GM18499 (cell line): ENCODE data around the gene SLC15A3.

Experiments used
- ATAC-seq: cut with Tn5 transposase; IDR thresholded peaks from one replicate; pipeline ENCODE4 v1.9.1; 2021; ENCODE audit warnings: moderate number of reproducible peaks; ENCODE audit not compliant: insufficient read depth, unreplicated experiment

SLC15A3 gene

DNA sequence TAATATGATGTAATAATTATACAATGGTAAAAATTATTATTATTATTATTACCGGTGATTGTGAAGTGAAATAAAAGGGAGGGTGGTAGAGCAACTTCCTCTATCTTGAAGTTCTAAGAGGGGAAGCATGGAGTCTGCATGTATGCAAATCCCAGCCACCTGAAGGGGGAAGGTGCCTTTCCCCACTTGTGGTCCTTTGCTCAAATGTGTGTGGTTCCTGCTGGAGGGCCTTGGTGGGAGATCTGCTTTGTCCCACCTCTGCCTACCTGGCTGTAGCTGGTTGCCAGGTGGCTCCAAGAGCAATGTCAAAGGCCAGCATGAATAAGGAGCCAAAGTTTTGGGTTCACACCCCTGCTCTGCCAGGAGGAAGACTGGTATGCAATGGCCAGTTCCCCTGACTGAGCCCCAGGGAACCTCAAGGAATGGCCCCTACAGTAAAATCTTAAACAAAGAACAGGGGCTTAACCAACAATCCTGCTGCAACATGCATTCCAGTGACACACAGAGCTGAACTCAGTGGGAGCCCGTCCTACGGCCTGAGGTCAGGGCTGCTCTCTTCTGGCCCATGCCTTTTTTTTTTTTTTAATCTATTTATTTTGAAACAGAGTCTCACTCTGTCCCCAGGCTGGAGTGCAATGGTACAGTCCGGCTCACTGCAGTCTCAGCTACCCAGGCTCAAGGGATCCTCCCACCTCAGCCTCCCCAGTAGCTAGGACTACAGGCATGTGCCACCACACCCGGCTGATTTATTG, 19.2 kb downstream of the SLC15A3 start:
- no peak for ATAC-seq

DNA sequence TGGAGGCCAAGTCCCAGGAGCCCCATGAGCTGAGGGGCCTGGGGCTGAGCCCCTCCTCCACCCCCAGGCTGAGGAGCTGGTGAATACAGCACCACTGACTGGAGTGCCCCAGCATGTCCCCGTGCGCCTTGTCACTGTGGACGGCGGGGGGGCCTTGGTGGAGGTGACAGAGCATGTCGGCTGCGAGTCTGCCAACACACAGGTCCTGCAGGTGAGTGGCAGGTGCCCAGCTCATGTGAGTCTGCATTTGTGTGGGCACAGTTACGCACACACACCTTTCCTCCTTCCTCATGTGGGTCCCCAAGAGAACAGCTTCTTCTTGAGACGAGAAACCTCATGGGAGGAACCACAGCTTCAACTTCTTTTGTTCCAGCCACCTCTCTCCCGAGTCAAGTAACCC, 20.1 kb downstream of the SLC15A3 start:
- ATAC-seq = no peak

DNA sequence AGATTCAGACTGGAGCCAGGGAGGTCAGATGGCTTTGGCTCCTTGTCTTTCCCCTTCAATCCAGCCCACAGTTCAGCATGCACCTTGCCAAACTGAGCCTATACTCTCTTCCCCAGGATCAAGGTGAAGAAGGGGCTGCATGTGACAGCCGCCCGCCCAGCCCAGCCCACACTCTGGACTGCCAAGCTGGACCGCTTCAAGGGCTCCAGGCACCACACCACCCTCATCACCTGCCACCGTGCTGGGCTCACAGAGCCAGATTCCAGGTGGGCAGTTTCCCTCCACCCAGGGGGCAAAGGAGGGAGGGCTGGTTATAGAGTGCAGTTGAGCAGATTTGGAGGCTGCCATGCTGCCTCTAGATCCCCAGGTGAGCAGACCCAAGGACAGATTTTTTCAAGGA, 21.6 kb downstream of the SLC15A3 start:
- ATAC-seq = no peak

DNA sequence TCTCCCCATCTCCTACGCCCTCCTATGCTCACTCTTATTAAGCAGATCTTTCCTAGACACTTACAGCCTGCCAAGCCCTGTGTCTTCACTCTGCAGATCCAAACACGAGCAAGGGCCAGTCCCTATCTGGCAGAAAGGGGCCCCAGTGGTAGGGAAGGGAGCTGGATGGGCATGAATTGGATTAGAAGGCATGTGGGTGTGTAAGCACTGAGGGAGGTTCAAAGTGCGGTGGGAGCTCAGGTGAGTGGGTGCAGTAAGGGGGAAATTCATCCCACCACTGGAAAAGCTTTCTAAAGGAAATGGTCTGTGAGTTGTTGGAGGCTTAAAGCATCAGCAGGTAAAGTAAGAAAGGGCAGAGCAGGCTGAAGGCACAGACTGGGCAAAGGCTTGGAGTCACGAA, 22.2 kb downstream of the SLC15A3 start:
- no peak for ATAC-seq

DNA sequence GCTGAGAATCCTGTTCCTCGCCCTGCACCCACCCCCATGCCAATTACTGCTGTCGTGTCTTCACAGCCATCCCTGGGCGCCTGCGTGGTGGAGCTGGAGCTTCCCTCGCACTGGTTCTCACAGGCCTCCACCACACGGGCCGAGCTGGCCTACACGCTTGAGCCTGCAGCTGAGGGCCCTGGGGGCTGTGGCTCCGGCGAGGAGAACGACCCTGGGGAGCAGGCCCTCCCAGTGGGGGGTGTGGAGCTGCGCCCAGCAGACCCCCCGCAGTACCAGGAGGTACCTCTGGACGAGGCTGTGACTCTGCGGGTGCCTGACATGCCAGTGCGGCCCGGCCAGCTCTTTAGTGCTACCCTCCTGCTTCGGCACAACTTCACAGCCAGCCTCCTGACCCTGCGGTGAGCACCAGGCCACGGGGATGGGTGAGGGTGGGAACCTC, 23.4 kb downstream of the SLC15A3 start:
- no peak for ATAC-seq

DNA sequence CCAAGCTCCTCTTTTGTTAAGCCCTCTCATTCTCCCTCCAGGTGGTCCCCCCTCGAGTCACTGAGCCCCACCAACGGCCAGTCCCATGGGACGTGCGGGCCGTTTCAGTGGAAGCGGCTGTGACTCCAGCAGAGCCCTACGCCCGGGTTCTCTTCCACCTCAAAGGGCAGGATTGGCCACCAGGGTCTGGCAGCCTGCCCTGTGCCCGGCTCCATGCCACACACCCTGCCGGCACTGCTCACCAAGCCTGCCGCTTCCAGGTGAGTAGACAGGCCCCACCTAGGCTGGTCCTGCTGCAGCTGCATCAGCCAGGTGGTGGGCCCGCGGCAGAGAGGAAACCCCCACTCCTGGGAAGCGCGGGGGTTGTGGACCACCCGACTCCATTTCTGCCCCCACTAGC, 24.4 kb downstream of the SLC15A3 start:
- no peak for ATAC-seq

DNA sequence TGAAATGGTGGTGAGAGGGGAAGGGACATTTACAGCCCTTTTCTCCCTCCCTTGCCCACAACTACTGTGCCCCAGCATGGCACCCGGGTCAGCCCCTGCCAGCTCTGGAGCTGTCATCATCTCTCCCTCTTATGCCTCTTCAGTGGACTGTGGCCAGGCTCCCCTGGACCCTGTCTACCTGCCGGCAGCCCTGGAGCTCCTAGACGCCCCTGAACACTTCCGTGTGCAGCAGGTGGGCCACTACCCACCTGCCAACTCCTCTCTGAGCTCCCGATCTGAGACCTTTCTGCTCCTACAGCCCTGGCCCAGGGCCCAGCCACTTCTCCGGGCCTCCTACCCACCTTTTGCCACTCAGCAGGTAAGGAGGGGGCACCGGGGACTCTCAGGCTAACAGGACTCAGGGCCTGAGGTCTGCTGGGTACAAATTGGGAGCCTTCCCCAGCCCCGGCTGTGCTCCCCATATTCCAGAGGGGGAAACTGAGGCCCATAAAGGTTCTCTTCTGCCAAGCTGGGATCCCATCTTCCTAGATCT, 24.8 kb downstream of the SLC15A3 start:
- no peak for ATAC-seq

DNA sequence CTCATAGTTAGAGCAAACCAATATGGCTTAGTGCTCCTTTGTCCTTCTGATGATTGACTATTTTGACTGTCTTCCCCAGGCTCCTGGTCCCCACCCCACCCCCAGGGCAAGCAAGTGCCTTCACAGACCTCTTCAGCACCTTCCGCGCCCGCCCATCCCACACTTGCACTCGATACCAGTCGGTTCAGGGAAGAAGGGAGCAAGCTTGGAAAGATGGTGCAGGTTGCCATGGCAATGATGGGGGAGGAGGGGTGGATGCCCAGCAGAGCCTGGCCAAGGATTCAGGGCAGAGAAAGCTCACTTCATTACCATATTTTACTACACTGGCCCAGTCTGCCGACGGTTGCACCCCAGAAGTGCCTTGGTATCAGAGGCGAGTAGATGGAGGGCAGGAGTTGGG, 25.5 kb downstream of the SLC15A3 start:
- no peak for ATAC-seq

DNA sequence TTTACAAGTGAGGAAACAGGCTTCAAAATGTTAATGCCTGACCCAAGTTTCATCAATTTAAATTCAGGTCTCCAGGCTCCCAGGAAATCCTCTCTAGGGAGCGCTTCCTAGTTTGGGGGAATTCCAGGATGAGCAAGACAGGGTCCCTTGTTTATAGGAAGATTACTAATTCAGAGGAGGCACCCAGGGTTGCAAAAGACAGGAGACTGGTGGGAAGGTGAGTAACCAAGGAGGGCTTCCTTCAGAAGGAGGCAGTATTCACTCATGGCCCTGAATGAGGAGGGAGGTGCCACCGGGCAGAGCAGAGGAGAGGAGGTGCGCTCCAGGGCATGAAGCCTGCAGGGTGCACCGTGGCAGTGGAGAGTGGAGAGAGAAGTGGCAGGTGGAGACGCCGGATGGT, 26.1 kb downstream of the SLC15A3 start:
- no peak for ATAC-seq

DNA sequence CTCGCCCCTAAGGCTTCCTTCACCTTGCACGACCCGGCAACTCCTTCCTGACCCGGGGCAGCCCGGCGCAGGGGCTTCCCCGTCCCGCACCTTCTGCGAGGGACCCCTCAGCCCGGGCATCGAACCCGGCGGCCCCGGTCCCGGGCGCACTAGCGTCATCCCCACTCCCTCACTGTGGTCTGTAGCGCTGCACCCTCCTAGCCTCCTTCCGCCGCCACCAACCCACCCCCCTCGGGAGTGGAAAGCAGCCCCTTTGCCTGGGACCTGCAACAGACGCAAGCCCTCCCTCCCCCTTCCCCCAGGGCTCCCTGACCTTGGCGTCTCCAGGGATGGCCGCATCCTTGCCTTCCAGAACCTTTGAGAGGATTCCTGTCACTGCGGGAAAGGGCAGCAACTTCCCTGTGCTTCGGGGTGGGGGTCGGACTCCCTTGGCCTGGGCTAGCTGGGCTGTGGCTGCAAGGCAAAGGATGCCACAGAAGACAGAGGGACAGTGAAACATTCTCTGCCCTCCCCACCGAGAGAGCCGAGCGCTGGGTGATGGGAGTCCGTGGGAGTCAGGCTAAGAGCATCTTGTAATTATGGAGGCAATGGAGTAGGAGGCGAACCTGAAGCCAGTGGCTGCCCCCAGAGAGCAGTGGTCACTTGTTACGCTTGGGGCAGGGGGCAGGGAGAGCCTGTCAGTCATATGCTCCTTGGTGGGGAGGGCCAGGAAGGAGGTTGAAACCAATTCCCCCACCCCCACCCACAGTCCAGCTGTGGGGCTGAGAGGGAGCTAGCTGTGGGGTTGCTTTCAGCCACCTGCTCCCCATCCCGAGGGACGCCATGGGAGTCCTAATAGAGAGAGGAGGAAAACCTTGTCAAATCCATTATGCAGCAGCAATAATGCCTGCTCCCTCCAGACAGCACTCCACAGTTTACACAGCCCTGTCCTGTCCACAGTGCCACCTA, 26.8 kb downstream of the SLC15A3 start:
- ATAC-seq = no peak

DNA sequence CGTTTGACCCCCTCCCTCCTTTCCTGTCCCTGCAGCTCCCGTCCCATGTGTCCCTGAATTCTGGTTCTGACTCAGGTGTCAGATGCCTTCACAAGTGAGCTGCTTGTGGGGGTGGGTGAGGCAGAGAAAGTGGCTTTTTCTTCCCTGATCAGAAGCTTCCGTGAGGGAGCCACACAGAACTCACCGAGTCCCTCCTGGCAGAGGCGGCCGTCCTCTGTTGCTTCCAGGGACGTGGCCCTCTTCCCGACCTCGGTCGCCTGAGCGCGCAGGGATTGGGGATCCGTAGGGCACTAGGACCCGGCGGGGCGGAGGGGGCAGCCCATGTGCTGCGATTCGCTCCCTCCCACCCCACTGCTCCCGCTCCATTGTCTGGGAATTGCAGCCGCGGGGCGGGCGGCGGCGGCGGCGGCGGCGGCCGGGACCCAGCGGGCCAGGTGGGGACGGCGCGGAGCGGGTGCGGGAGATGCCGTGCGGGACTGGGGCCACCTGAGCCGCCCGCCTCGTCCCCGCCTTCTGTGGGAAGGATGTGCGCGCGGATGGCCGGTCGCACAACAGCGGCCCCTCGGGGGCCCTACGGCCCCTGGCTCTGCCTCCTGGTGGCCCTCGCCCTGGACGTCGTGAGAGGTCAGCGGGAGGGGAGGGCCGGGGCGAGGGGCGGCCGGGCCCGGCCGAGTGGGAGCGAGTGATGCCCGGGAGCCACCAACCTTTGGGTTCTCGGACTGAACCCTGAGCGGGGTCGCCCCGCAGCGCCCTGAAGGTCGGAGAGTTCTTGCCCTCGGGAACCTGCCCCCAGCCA, 27.7 kb downstream of the SLC15A3 start, which contains the start of gene TMEM132A:
Gene TMEM132A, plus strand, starts transcription at position 351 of the 796 bp plus-strand sequence. Its CDS starts 174 bp downstream, at position 525.
- ATAC-seq = no peak

DNA sequence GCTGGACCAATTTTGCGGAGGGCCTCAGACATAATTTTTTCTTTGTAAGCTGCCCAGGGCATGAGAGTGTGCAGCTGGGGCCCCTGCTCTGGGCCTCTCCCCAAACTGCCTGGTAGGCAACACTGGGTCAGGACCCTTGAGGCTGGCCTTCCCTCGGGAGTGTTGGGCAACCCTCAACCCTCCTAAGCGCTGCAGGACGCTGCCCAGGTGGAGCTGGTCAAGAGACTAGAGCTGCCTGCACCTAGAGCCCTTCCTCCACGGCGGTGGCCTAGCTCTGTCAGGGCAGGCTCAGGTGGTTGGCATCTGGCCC, 28.2 kb downstream of the SLC15A3 start:
- ATAC-seq = no peak

DNA sequence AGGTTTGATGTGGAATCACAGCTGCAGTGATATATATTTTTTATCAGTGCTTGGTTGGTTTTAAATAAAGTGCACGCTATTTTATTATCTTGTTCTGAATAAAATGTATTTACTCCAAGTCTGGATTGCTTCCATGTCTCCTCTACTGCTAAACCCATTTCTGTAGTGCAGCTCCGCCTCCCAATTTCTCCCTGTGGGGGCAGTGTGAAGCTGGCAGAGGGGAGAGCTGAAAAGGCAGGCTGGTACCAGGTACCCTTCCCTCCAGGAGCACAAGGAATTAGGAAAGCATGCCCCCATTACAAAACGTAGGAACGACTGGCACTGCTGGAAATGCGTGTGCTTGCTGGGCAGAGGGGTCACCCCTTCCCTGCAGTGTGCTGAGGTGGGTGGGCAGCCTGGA, 28.6 kb downstream of the SLC15A3 start:
- no peak for ATAC-seq

DNA sequence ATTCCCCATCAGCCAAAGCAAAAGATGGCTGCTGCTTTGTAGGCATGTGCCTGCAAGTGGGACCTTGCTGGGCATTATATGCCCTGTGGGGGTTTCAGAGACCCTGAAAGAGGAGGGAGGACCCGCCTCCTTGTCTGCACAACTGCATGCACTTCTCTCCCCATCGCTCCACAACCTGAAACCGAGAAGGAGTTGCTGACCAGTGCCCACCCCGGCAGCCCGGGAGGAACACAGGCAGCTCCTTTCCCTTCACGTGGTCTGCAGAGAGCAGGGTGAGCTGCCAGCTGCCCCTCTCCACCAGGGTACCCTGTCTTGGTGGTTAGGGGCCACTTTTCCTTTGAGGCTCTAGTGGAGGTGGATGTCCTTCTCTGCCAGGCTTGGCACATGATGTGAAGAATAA, 29.1 kb downstream of the SLC15A3 start:
- ATAC-seq = no peak

DNA sequence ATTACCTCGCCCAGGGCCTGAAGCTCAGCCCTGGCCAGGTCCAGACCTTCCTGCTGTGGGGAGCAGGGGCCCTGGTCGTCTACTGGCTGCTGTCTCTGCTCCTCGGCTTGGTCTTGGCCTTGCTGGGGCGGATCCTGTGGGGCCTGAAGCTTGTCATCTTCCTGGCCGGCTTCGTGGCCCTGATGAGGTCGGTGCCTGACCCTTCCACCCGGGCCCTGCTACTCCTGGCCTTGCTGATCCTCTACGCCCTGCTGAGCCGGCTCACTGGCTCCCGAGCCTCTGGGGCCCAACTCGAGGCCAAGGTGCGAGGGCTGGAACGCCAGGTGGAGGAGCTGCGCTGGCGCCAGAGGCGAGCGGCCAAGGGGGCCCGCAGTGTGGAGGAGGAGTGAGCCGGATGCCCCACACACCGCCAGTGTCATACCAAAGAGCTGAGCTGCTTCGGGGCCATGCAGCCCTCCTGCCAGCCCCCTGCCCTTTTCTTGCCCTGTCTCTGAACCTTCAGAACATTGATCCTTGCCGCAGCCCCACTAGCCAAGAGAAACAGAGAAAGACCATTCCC, 30.1 kb downstream of the SLC15A3 start:
- ATAC-seq = no peak

DNA sequence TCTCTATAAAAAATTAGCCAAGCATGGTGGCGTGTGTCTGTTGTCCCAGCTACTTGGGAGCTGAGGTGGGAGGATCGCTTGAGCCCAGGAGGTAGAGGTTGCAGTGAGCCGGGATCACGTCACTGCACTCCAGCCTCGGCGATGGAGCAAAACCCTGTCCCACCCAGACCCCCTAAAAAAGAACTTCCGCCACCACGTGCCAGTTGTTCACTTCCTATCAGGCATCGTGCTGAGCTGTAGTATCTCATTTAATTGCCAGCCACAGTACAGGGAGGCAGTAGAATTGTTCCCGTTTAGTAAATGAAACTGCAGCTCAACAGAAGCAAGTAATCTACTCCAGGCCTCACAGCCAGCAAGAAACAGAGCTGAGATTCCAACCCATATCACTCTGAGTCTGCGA, 30.7 kb downstream of the SLC15A3 start:
- ATAC-seq = no peak

DNA sequence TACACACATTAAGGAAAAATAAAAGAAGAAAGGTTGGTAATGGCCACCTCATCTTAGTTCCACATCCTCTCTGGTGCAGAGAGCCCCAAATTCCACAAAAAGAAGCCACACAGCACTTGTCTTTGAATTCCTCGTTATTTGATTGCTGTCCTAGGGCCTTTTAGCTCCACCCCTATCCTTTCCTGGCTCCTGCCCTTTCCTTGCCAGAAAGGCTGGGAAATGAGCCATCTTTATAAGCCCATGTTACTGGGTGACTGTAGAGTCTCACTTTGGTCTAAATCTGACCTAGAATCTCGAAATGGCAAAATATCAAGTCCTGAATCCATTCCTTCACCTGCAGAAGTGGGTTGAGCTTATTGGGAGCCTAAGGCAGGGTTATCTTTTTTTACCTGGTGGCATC, 32.0 kb downstream of the SLC15A3 start:
- no peak for ATAC-seq

DNA sequence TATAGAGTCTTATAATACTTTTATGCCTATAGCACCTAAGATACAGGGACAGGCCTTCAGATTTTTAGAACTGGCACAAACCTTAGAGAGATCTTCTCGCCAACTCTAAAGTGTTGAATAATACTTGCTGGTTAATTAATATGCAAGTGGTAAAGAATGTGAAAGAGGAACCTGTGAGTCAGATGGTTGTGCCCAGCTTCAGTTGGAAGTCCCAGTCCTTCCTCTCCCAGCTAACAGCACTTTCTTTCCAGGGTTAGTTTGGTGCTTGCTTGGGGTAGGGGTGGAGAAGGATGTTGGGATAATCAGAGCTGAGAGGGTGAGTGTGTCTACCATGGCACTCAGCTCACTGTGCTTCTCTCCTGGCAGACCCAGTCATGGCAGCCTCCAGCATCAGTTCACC, 32.7 kb downstream of the SLC15A3 start:
- no peak for ATAC-seq

DNA sequence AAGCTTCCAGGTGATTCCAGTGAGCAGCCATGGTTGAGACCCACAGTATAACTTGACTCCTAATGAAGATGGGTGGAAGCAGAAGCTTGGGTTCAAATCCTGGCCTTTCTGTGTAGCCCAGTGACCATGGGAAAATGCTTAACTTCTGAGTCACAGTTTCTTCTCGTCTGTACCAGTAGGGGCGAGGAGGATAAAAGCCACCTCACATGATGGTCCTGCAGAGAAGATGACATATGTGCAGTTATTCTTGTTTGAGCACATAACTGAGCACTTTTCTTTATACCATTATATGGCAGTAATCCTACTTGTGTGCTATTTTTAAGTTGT, 33.1 kb downstream of the SLC15A3 start:
- no peak for ATAC-seq

DNA sequence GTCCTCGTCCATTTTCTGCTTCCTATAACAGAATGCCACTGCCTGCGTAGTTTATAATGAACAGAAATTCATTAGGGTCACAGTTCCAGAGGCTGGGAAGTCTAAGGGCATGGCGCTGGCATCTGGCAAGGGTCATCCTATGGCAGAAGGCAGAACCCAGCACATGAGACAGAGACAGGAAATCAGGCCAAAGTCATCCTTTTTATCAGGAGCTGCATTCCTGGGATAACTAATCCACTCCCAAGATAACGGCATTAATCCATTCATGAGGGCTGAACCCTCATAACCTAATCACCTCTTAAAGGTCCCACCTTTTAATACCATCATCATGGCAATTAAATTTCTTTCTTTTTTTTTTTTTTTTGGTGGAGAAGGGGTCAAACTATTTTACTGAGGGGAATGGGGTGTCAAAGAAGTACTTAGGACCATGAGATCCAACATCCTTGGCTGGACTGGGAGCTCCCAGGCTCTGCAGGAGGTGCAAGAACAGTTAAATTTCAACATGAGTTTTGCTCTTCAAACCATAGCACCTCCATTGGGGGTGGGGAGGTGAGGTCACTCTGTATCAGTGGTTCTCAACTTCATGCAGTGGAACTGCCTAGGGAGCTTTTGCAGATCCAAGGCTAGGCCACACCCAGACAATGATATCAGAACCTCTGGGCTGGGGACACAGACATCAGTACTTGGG, 33.6 kb downstream of the SLC15A3 start:
- ATAC-seq = no peak
